Ishikawa (cell line): ENCODE data around the gene PNPLA6.

Experiments
- CREB1 ChIP-seq: IDR thresholded peaks from 2 replicates; pipeline ENCODE4 v1.6.1; 2012; ENCODE audit warnings: low read depth
- EGR1 ChIP-seq: IDR thresholded peaks from 2 replicates; pipeline ENCODE4 v1.6.1; 2012
- EP300 ChIP-seq: IDR thresholded peaks from 2 replicates; pipeline ENCODE4 v1.6.1; 2012; ENCODE audit warnings: borderline replicate concordance
- RAD21 ChIP-seq: IDR thresholded peaks from 2 replicates; pipeline ENCODE4 v1.6.1; 2012; ENCODE audit warnings: low read depth
- TAF1 ChIP-seq: IDR thresholded peaks from 2 replicates; pipeline ENCODE4 v1.6.1; 2012; ENCODE audit warnings: low read depth, mild to moderate bottlenecking
- YY1 ChIP-seq: IDR thresholded peaks from 2 replicates; pipeline ENCODE4 v1.6.1; 2012; ENCODE audit warnings: low read depth
- TF ChIP-seq, protein P1 (sequence below): IDR thresholded peaks from 2 replicates; pipeline ENCODE4 v1.6.1; 2012; ENCODE audit warnings: low read depth, mild to moderate bottlenecking

DNA sequence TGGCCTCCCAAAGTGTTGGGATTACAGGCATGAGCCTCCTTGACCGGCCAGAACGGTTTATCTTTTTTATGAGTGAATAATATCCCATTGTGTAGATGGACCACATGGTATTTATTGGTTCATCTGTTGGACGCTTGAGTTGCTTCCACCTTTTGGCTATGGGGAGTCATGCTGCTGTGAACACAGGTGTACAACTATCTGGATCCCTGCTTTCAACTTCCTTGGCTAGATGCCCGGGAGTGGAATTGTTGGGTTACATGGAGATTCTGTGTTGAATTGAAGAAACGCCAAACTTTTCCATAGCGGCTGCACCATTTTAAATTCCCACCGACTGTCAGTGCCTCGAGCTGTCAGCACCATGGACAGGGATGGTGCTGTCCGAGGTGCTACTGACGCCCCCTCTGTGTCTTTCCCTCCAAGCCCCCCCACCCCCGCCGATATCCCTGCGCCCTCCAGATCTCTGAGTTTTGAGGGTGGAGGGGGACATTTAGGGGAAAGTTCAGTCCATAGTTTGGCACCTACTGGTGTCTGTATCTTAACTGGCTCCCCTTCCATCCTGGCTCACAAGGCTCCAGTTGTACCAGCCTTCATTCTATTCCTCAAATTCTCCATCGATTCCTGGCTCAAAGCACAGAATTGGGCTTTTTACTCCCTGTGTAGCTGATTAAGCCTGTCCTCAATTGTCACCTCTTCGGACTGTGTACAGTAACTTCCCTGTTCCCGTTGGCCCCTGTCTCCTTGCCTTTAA lies 27.3 kb downstream of the PNPLA6 start:
- TF ChIP-seq, protein P1, sequence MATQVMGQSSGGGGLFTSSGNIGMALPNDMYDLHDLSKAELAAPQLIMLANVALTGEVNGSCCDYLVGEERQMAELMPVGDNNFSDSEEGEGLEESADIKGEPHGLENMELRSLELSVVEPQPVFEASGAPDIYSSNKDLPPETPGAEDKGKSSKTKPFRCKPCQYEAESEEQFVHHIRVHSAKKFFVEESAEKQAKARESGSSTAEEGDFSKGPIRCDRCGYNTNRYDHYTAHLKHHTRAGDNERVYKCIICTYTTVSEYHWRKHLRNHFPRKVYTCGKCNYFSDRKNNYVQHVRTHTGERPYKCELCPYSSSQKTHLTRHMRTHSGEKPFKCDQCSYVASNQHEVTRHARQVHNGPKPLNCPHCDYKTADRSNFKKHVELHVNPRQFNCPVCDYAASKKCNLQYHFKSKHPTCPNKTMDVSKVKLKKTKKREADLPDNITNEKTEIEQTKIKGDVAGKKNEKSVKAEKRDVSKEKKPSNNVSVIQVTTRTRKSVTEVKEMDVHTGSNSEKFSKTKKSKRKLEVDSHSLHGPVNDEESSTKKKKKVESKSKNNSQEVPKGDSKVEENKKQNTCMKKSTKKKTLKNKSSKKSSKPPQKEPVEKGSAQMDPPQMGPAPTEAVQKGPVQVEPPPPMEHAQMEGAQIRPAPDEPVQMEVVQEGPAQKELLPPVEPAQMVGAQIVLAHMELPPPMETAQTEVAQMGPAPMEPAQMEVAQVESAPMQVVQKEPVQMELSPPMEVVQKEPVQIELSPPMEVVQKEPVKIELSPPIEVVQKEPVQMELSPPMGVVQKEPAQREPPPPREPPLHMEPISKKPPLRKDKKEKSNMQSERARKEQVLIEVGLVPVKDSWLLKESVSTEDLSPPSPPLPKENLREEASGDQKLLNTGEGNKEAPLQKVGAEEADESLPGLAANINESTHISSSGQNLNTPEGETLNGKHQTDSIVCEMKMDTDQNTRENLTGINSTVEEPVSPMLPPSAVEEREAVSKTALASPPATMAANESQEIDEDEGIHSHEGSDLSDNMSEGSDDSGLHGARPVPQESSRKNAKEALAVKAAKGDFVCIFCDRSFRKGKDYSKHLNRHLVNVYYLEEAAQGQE, result peak; percentile 99
- TF ChIP-seq EP300 (no peak), EGR1 (no peak), RAD21 (no peak), CREB1 (no peak), YY1 (no peak), TAF1 (no peak)
